ENCODE data around the gene PPP1R26.

The PPP1R26 gene

GRCh38 chr9:135488013-135488330 is 8.4 kb downstream of the PPP1R26 start:
- no peak for DNase-seq (ENCODE audit: low read depth in 1 of 2, low spot score in 1 of 2)

- DNase-seq (ENCODE audit: low read depth in 1 of 2, low spot score in 1 of 2): no peak
Measured at GRCh38 chr9:135488527-135488926, 8.9 kb downstream of the PPP1R26 start.

- DNase-seq (ENCODE audit: low read depth in 1 of 2, low spot score in 1 of 2): no peak
Measured at GRCh38 chr9:135489188-135489906, 9.8 kb downstream of the PPP1R26 start.

GRCh38 chr9:135490166-135490870 is 10.7 kb downstream of the PPP1R26 start:
- DNase-seq (ENCODE audit: low read depth in 1 of 2, low spot score in 1 of 2): no peak

GRCh38 chr9:135490980-135491464 is 11.4 kb downstream of the PPP1R26 start:
- DNase-seq (ENCODE audit: low read depth in 1 of 2, low spot score in 1 of 2): no peak

GRCh38 chr9:135491764-135492163 is 12.2 kb downstream of the PPP1R26 start:
- DNase-seq (ENCODE audit: low read depth in 1 of 2, low spot score in 1 of 2): no peak

GRCh38 chr9:135492886-135493669 is 13.5 kb downstream of the PPP1R26 start:
- DNase-seq (ENCODE audit: low read depth in 1 of 2, low spot score in 1 of 2): no peak

- no peak for DNase-seq (ENCODE audit: low read depth in 1 of 2, low spot score in 1 of 2)
Measured at GRCh38 chr9:135494791-135495559, 15.4 kb downstream of the PPP1R26 start.

- DNase-seq (ENCODE audit: low read depth in 1 of 2, low spot score in 1 of 2): no peak
Measured at GRCh38 chr9:135498381-135499126, 19.0 kb downstream of the PPP1R26 start.

- peak; percentile 81 to 83 for DNase-seq (ENCODE audit: low read depth in 1 of 2, low spot score in 1 of 2)
Measured at GRCh38 chr9:135499326-135500070, 19.9 kb downstream of the PPP1R26 start.

- DNase-seq (ENCODE audit: low read depth in 1 of 2, low spot score in 1 of 2): no peak
Measured at GRCh38 chr9:135500071-135500524, 20.5 kb downstream of the PPP1R26 start.

GRCh38 chr9:135500525-135501260 is 21.1 kb downstream of the PPP1R26 start, which contains the start of gene MRPS2:
Gene MRPS2 (plus strand): TSS chr9:135500682. CDS start chr9:135500711, 29 bp downstream.
- peak; percentile 72 to 76 for DNase-seq (ENCODE audit: low read depth in 1 of 2, low spot score in 1 of 2)

- DNase-seq (ENCODE audit: low read depth in 1 of 2, low spot score in 1 of 2): no peak
Measured at GRCh38 chr9:135501261-135502167, 21.9 kb downstream of the PPP1R26 start.

GRCh38 chr9:135502168-135502872 is 22.7 kb downstream of the PPP1R26 start:
- no peak for DNase-seq (ENCODE audit: low read depth in 1 of 2, low spot score in 1 of 2)

GRCh38 chr9:135502873-135503321 is 23.3 kb downstream of the PPP1R26 start:
- DNase-seq (ENCODE audit: low read depth in 1 of 2, low spot score in 1 of 2): no peak

GRCh38 chr9:135503371-135504261 is 24.0 kb downstream of the PPP1R26 start:
- DNase-seq (ENCODE audit: low read depth in 1 of 2, low spot score in 1 of 2): no peak

Measured in stimulated activated CD4-positive, alpha-beta T cell treated with anti-CD3 and anti-CD28 coated beads, Interleukin-15, amount 100 ng/mL, for 1 hour (primary cell).